GM12874 (cell line): ENCODE results near the gene CNOT9.

ENCODE experiments used
- TF ChIP-seq, protein P1 (sequence below): IDR thresholded peaks from 2 replicates; pipeline ENCODE4 v1.5.1; 2011; ENCODE audit warnings: low read depth, mild to moderate bottlenecking, control low read depth, low read length, moderate library complexity; ENCODE audit not compliant: insufficient read depth

The CNOT9 gene

DNA sequence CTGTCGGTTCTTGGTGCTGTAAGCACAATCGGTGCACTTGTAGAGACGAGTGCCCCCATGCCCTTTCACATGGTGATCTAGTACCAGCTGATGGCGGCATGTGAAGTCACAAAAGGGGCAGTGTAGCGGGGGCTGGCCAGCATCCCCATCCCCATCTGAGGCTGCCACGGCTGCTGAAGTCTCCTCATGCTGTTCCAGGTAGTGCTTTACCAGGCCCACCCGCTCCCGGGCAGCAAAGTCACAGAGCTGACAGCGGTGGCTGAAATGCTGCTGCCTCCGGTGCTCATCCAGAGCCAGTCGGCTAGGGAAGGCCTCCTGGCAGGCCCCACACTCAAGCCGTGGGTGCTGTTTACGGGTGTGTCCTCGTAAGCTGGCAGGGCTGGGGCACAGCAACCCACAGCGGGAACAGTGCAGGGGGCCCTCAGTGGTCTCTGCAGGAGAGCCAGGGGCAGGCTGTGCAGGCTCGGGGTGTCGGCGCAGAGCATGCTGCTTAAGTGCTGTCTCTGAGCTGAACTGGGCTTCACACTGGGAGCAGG lies 73.5 kb downstream of the CNOT9 start:
- TF ChIP-seq, protein P1, sequence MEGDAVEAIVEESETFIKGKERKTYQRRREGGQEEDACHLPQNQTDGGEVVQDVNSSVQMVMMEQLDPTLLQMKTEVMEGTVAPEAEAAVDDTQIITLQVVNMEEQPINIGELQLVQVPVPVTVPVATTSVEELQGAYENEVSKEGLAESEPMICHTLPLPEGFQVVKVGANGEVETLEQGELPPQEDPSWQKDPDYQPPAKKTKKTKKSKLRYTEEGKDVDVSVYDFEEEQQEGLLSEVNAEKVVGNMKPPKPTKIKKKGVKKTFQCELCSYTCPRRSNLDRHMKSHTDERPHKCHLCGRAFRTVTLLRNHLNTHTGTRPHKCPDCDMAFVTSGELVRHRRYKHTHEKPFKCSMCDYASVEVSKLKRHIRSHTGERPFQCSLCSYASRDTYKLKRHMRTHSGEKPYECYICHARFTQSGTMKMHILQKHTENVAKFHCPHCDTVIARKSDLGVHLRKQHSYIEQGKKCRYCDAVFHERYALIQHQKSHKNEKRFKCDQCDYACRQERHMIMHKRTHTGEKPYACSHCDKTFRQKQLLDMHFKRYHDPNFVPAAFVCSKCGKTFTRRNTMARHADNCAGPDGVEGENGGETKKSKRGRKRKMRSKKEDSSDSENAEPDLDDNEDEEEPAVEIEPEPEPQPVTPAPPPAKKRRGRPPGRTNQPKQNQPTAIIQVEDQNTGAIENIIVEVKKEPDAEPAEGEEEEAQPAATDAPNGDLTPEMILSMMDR = no peak

DNA sequence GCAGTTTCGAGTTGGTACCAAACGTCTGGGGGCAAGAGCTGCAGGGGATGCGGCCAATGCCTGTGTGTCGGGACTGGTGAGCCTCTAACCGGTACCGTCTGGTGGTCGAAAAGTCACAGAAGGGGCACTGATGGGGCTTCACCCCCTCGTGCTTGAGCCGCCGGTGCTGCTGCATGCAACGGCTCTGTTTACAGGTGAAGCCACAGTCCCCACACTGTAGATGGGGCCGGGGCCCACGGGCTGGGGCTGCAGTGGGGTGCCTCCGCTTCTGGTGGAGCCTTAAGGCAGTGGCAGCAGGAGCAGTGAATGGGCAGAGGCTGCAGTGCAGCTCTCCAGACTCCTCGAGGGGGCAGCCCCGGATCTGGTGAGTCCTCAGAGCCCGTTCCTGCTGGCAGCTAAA lies 74.1 kb downstream of the CNOT9 start:
- TF ChIP-seq, protein P1 = no peak

DNA sequence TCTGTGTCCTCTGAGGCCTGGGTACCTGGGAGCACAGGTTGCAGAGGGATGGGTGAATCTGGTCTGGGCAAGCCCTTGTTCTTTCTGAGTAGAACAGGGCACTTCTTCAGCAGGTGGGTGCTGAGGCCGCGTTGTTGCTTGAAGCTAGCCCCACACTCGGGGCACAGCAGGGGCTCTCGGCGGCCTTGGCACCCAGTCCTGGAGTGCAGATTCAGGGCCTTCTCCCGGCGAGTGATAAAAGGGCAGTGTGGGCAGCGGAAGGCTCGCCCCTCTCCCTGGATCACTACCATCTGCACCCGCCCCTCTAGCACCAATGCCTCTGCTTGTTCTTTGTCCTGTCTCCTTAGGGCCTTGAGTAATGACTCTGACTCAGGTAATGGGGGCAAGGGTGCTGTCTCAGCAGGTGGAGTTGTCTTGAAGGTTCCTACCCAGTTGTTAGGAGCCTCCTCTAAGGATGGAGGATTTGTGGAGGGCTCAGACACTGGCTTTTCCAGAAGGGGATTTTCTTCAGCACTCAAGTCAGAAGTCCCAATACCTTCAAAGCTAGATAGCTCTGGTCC lies 75.2 kb downstream of the CNOT9 start:
- TF ChIP-seq, protein P1 = no peak

DNA sequence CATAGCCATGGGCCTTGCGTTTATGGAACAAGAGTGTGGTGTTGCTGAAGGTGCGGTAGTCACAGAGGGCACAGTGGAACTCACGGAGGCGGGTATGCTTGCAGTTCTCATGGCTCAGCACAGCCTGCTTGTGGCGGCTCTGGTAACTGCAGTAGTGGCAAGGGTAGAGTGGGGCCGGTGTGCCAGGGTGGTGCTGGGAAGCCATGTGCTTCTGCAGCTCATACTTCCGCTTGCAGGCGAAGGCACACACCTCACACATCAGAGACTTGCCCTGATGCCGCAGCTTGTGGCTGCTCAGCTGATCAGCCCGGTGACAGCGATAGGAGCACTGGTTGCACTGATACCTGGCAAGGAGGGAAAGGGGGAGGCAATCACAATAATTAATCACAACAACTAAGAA lies 76.1 kb downstream of the CNOT9 start:
- TF ChIP-seq, protein P1 = no peak

DNA sequence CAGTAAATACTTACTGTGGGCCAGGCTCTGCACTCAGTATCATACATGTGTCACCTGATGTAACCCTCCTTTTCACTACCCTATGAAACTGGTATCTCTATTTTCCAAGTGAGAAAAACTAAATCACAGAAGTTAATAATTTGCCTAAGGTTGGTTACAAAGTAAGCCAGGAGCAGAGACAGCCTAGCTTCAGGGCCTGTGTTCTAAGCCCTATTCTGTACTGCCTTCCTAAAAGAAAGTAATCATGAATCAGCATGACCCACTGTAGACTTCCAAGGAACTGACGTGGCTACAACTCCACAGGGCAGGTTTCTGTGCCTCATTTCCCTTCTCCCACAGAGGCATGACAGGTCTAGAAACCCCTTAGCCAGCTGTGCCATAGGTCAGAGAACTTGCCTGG lies 76.5 kb downstream of the CNOT9 start:
- TF ChIP-seq, protein P1 = no peak
